Cerebellar nuclear complex (tissue), 1 donor: Measurements from ENCODE around the gene NKAIN2.
"Not testable (repeated sequence)": the region's sequence is repeated elsewhere in the genome, so short reads cannot be mapped to it uniquely, and the experiment has no call there.

Experiments used
- DNase-seq, 2 experiments: peaks; one replicate each; lab custom pipeline; 2025; lab: John Stamatoyannopoulos, UW

NKAIN2 gene

GRCh38 chr6:124494956-124495664, 691.4 kb downstream of the NKAIN2 start:
- no peak for DNase-seq

GRCh38 chr6:124495665-124496190, 692.1 kb downstream of the NKAIN2 start:
- DNase-seq = no peak

- DNase-seq = no peak
These were observed 692.7 kb downstream of the NKAIN2 start for GRCh38 chr6:124496334-124496733.

GRCh38 chr6:124512431-124512830, 708.8 kb downstream of the NKAIN2 start:
- DNase-seq = peak in 1 of 2 experiments; percentile 56

DNA sequence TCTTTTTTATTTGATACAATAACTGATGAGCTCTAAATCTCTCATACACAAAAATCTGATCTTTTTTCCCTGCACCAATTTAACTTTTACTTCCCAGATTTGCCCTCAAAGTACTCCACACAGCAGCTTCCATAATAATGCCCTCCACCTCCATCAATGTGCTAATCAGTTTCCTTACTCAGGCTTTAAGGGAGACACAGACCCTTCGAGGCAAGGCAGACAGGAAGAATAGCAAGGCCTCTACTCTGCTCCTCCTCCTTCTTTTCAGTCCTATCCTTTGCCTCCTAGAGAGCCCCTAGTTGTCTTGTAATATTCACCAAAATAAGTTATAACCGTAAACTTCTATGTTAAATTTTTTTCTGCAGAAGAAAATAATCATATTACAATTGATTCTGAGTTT, 713.7 kb downstream of the NKAIN2 start:
- DNase-seq = no peak

GRCh38 chr6:124520514-124520913, 716.8 kb downstream of the NKAIN2 start:
- DNase-seq = no peak

GRCh38 chr6:124522335-124522734, 718.7 kb downstream of the NKAIN2 start:
- DNase-seq = no peak

DNA sequence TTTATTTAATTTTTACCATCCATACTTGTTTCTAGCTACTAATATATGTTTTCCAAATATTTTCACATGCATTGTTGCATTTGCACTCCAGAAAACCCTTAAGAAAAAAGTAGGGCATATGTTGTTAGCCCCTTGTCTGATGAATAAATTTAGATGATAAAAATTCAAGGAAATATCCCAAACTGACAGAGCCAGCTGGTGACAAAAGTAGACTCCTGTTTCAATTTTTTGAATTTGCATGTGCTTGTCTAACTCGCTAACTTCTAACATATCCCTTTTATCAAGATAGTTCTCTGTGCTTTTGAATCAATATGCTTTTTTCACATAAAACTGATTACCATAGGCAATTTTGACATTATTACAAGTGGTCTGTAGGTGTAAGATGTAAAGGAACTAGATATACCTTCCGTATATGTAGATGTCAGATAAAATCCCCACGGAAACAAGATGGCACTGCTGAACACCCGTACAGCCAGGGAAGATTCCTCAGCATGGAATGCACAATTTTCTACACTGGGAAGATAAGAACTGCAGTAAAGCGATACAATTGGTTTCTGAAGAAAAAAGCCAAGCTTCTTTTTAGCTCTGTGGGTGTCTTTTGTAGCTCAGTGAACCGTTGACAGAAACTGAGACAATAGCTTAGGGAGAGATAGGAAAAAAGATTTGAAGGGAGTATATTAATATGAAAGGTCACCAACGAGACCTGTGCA, 721.0 kb downstream of the NKAIN2 start:
- no peak for DNase-seq

GRCh38 chr6:124530926-124531325, 727.3 kb downstream of the NKAIN2 start:
- DNase-seq = no peak

DNA sequence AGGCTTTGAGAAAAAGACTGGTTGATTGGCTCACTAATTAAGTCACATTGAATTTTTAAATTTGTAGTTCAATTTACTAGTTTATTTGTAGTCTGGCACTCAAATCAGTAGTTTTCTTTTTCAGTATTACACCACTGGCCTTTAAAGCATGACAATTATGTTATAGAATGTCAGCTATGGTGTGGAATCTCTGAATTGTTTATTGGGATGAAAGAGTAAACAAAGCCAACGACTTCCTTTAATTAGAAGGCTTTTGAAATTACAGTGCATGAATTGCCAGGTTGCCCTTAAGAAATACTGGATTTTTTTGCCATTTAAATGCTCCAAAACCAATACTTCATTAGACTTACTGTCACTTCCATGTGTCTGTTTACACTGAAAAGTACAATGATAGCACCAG, 731.6 kb downstream of the NKAIN2 start:
- no peak for DNase-seq

DNA sequence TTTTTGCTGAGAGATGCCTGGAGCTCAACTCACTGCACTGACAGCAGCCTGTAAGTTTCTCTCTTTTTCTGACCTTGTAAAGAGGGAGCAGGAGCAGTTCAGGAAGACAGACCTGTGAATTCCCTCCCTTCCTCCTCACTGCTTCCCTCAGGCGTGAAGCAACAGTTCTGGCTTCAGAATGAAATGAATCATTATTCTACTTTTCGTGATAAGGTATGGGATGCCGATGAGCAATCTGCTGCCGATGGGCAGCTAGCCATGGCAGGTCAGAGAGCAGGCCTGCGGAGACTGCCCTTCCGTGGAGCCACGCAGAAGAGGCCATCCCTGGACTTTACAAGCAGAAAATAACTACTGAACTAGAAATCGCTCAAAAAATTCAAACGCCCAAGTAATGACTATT, 732.1 kb downstream of the NKAIN2 start:
- no peak for DNase-seq

- no peak for DNase-seq
These were observed 732.6 kb downstream of the NKAIN2 start for GRCh38 chr6:124536157-124536841.

- DNase-seq = no peak
These were observed 733.2 kb downstream of the NKAIN2 start for GRCh38 chr6:124536842-124537191.

DNA sequence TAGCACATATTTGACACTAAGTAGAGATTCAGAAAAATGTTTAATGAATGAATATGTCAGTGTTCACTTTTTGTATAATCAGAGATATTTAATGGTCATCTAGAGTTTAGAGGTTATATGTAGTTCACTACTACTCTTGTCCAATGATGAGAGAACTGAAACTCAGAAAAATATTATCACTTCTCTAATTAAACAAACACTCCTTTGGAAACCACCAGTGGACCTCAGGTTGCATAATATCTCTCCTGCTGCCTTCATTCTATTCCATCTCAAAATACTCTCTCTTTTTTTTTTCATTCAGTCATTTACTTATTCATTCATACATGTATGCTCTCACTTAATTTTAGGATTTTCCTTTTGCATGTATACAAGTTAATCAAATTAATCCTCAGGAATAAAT, 735.4 kb downstream of the NKAIN2 start:
- DNase-seq = no peak

DNA sequence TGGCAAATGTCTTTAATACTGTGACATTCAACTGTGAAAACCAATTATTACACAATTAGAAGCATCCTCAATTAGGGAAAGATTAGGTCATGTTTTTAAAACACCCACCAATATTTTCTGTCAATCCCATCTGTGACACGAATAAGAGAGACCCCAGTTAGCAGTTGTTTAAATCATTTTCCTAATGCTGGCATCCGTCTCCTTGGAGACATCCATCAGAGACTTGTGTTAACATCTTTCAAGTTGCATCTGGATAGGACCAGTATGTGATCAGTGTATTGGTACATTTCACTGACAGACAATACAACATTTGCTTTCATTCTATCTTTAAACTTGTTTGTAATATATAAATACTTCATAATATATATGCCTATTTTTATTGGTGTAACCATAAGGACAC, 737.9 kb downstream of the NKAIN2 start:
- no peak for DNase-seq

DNA sequence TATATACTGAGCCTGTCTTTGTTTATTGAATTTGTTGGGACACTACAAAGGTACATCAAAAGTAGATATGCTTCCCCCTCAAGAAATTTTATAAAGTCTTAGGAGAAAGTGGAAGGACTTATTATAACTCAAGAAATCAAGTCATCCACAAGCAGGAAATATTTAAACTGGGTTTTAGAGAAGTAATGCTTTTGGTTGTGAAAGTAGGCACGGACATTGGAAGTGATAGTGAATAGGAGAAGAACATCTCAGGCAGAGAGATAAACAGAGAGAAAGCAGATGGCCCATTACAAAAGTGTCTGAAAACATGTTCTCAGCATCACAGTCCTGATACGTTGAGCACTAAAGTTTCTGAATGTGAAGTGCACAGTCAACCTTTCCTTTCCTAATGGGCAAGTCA, 742.9 kb downstream of the NKAIN2 start:
- no peak for DNase-seq

GRCh38 chr6:124551711-124552233, 748.1 kb downstream of the NKAIN2 start:
- DNase-seq = no peak

DNA sequence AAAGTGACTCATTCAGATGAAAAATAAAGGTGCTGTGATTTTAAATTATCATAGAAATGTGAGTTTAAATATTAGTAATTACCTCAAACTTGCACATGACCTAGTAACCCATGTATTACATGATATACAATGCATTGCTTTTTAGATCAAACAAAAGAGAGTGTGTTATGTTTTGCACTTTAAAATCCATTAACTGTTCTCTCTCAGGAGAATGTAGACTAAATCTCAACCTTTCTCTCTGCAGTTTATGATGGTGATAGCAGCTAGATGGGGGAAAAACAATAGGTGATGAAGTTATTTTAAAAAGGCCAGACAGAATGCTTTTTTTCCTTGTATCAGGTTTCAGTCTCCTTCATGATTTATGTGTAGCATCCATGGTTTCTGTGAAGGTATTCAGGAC, 754.2 kb downstream of the NKAIN2 start:
- DNase-seq = no peak

GRCh38 chr6:124560078-124560477, 756.4 kb downstream of the NKAIN2 start:
- not testable (repeated sequence) for DNase-seq

GRCh38 chr6:124560873-124561567, 757.4 kb downstream of the NKAIN2 start:
- DNase-seq = no peak

GRCh38 chr6:124561635-124562130, 758.0 kb downstream of the NKAIN2 start:
- DNase-seq = no peak

GRCh38 chr6:124564125-124564524, 760.5 kb downstream of the NKAIN2 start:
- not testable (repeated sequence) for DNase-seq
